ENCODE data around the gene RRP36.

- no peak for TF ChIP-seq RCOR1 (IDR thresholded peaks at IDR 0.05; ENCODE audit: low read length)
- TF ChIP-seq, protein P1, sequence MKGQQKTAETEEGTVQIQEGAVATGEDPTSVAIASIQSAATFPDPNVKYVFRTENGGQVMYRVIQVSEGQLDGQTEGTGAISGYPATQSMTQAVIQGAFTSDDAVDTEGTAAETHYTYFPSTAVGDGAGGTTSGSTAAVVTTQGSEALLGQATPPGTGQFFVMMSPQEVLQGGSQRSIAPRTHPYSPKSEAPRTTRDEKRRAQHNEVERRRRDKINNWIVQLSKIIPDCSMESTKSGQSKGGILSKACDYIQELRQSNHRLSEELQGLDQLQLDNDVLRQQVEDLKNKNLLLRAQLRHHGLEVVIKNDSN (IDR thresholded peaks at IDR 0.05; ENCODE audit: borderline replicate concordance, low read depth) = no peak
- TF ChIP-seq IRF3 (IDR thresholded peaks at IDR 0.05; ENCODE audit: low read depth, low read length) = no peak
- no peak for TF ChIP-seq EZH2phosphoT487 (IDR thresholded peaks at IDR 0.05; ENCODE audit: borderline replicate concordance, low read depth)
- no peak for TF ChIP-seq ZBTB33 (IDR thresholded peaks at IDR 0.05; ENCODE audit: borderline replicate concordance, low read depth)
- TF ChIP-seq, protein P2, sequence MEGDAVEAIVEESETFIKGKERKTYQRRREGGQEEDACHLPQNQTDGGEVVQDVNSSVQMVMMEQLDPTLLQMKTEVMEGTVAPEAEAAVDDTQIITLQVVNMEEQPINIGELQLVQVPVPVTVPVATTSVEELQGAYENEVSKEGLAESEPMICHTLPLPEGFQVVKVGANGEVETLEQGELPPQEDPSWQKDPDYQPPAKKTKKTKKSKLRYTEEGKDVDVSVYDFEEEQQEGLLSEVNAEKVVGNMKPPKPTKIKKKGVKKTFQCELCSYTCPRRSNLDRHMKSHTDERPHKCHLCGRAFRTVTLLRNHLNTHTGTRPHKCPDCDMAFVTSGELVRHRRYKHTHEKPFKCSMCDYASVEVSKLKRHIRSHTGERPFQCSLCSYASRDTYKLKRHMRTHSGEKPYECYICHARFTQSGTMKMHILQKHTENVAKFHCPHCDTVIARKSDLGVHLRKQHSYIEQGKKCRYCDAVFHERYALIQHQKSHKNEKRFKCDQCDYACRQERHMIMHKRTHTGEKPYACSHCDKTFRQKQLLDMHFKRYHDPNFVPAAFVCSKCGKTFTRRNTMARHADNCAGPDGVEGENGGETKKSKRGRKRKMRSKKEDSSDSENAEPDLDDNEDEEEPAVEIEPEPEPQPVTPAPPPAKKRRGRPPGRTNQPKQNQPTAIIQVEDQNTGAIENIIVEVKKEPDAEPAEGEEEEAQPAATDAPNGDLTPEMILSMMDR (IDR thresholded peaks at IDR 0.05) = no peak
Measured at GRCh38 chr6:43034190-43034525, 12.7 kb downstream of the RRP36 start.

Data from SK-N-SH (cell line).